ENCODE measurements around the gene CELA1. TPM values are rescaled to one million over a fixed set of nuclear protein-coding genes. Genes with fewer than 3 reads are reported as not detected.
A peak's percentile ranks its signal among the peaks of the same experiment; 100 is the strongest.

CELA1 gene
- total RNA-seq, 1 donor: not detected

DNA sequence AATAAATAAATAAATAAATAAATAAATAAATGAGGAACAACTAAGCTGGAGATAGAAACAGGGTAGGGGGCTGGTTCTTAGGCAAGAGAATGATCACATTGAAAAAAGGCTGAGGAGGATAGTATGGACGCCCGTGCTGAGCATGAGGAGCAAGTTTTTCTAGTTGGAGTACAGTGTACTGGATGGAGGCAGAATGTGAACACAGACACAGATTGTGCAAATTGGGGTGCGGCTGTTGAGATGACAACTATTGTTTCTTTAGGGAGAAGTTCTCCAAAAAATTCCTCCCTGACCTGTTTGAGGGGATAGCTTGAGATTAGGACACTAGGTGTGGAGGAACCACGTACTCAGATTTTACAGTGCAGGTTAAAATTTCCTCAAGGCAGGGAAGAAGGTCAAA is 21.5 kb downstream of the CELA1 start:
- TF ChIP-seq, protein P1, sequence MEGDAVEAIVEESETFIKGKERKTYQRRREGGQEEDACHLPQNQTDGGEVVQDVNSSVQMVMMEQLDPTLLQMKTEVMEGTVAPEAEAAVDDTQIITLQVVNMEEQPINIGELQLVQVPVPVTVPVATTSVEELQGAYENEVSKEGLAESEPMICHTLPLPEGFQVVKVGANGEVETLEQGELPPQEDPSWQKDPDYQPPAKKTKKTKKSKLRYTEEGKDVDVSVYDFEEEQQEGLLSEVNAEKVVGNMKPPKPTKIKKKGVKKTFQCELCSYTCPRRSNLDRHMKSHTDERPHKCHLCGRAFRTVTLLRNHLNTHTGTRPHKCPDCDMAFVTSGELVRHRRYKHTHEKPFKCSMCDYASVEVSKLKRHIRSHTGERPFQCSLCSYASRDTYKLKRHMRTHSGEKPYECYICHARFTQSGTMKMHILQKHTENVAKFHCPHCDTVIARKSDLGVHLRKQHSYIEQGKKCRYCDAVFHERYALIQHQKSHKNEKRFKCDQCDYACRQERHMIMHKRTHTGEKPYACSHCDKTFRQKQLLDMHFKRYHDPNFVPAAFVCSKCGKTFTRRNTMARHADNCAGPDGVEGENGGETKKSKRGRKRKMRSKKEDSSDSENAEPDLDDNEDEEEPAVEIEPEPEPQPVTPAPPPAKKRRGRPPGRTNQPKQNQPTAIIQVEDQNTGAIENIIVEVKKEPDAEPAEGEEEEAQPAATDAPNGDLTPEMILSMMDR (IDR thresholded peaks at IDR 0.05; ENCODE audit: insufficient read depth, low read depth, low read length): no peak
- no peak for DNase-seq (ENCODE audit: low read depth)

DNA sequence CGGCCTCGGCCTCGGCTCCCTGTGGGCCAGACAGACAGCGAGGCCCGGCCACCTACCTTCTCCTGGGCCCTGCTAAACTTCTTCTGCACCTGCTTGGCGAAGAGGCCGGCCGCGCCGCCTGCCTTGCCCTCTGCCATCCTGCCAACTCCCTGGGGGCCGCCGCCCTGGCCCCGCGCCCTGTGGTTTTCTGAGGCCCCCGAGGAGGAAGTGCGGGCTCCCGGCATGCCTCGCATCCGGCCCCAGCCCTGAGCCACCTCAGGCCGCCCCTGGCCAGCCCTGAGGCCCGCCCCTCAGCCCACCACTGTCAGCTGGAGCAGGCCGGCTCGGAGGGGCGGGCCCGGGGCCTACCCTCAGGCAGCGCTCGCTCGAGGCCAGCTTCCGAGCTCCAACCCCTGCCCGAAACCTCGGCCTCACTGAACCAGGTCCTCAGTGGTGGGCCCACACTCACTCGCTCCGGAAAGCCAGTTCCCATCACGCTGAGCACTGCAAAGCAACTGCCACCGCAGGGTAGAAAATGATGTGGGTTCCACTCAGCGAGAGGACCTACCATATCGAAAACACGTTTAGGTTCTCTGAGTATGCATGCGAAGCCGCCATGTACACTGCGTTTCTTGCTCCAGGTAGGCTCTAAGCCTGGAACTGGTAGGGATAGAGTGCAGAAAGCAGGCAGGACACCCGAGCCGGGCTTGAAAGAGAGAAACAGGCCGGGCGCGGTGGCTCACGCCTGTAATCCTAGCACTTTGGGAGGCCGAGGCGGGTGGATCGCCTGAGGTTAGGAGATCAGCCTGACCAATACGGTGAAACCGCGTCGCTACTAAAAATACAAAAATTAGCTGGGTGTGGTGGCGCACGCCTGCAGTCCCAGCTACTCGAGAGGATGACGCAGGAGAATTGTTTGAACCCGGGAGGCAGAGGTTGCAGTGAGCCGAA is 22.2 kb downstream of the CELA1 start, which contains the start of gene BIN2:
TSS of gene BIN2 (minus strand) at position 209 of the 930 bp plus-strand sequence. CDS start at position 137, 72 bp downstream.
- no peak within 1 kb of the TSS for H3K4me3 ChIP-seq (ENCODE audit: low read depth, low read length)
- DNase-seq (ENCODE audit: low read depth): no peak
- TF ChIP-seq, protein P1 (IDR thresholded peaks at IDR 0.05; ENCODE audit: insufficient read depth, low read depth, low read length): no peak

More for the DNA sequence above, 21.5 kb downstream of the CELA1 start:
- H3K4me3 ChIP-seq (ENCODE audit: low read depth, low read length): no peak overlapping the region

DNA sequence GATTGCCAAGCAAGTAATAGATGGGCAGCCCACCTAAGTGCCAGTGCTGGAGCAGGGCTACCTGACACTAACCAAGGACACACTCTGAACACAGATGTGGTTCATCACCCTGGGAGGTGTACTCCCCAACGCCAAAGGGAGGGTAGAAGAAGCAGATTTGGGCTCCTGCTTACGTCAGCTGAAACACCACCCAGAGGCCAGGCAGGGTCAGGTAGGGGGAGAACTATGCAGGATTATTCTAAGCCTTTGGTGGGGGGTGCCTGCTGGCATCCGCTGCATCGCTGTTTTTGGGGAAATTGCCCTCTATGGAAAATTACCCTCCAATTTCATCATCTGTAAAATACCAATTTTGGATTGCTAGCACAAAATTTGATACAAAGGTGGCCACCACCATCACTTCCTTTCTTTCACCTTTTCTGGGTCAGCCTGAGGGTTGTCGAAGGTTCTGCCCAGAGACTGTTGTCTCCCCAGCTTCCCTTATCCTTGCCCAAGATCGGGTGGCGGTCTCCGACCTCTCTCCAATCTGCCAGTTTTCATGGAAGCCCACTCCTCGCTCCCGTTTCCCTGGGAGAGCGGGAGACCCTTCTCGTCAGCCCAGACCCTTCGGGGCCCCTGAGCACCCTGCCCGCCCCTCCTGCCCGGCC is 23.0 kb downstream of the CELA1 start:
- H3K4me3 ChIP-seq (ENCODE audit: low read depth, low read length): no peak overlapping the region
- TF ChIP-seq, protein P1 (IDR thresholded peaks at IDR 0.05; ENCODE audit: insufficient read depth, low read depth, low read length): no peak
- DNase-seq (ENCODE audit: low read depth): no peak

- H3K4me3 ChIP-seq (ENCODE audit: low read depth, low read length): no peak overlapping the region
- no peak for DNase-seq (ENCODE audit: low read depth)
- TF ChIP-seq, protein P1 (IDR thresholded peaks at IDR 0.05; ENCODE audit: insufficient read depth, low read depth, low read length): no peak
Measured at GRCh38 chr12:51322452-51322851, 24.0 kb downstream of the CELA1 start.

DNA sequence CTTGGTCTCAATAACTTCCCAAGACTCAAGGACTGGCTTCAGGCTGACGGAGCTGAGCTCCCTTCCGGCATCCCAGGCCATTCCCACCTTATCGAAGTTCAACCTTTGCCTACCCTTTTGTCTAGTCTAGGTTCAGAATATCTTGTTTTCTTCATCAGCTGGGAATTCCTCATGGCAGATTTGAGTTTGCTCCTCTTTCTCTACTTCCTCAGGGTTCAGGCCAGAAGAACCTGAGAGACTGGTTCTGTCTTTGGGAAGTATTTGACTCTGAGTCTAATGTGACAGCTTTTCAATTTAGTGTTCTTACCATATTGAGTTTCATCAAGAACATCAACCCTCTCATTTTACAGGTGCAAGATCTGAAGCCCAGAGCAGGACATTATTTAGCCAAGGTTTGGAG is 24.6 kb downstream of the CELA1 start:
- H3K4me3 ChIP-seq (ENCODE audit: low read depth, low read length): no peak overlapping the region
- TF ChIP-seq, protein P1 (IDR thresholded peaks at IDR 0.05; ENCODE audit: insufficient read depth, low read depth, low read length): no peak
- DNase-seq (ENCODE audit: low read depth): no peak

DNA sequence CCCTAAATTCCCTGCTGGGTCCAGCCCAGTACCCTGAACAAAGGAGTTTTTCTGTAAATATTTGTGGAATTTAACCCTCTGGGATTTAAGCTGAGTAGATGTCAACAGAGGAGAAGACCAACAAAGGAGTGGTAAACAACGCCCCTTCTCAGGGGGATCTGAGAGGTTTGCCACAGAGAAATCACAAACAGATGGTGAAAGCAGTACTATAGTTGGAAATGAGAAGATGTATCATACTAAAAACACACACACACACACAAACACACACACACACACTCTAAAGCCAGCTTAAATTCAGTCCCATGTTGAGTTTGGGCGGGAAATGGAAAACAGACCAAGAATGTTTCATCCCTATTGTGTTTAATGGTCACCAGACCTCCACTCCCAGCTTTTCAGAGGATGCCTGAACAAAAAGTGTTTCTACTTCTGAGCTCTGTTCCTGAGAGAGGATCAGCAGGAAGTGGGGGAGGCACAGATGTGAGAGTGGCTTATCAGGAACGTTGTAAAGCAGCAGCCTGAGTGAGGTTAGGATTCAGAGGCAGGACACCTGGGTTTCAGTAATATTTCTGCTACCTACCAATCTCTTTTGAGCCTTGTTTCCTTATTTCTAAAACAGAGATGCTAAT is 25.7 kb downstream of the CELA1 start:
- H3K4me3 ChIP-seq (ENCODE audit: low read depth, low read length): no peak overlapping the region
- peak; percentile 27 for DNase-seq (ENCODE audit: low read depth)
- TF ChIP-seq, protein P1 (IDR thresholded peaks at IDR 0.05; ENCODE audit: insufficient read depth, low read depth, low read length): no peak

All from fibroblast of villous mesenchyme (primary cell).